ENCODE measurements around the gene CLDN10.

The CLDN10 gene

DNA sequence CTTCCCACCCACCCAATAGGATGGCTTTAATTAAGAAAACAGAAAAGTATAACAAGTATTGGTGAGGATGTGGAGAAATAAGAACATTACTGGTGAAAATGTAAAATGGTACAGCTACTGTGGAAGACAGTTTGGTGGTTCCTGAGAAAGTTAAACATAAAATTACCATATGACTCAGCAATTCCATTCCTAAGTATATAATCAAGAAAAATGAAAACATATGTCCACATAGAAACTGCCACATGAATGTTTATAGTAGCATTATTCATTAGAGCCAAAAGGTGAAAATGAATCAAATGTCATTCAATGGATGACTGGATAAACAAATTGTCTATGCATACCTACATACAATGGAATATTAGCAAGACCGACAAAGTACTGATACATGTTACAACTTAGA lies 75.1 kb downstream of the CLDN10 start:
- no peak for DNase-seq (ENCODE audit: low read depth)

GRCh38 chr13:95628488-95628887 lies 76.0 kb downstream of the CLDN10 start:
- no peak overlapping the region for H3K4me3 ChIP-seq (ENCODE audit: low read depth, low read length)
- no peak for DNase-seq (ENCODE audit: low read depth)

More for the DNA sequence above, 75.1 kb downstream of the CLDN10 start:
- no peak overlapping the region for H3K4me3 ChIP-seq (ENCODE audit: low read depth, low read length)

DNA sequence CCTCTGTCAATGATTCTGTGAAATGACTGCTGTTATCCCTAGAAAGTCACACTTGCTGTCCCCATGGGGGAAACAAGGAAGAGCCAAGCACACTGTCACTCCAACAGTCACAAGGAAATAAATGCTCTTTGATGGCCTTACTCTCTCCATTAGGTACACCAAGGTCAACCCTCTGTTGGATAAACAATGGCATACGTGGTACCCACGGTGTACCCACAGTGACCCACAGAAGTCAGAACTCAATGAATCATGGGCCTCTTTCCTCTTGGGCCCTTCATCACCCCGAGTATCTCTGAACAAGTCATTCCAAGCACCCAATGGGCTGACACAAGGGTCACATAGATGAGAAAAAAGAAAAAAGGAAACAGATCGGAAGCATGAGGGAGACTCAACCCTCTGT lies 76.6 kb downstream of the CLDN10 start:
- DNase-seq (ENCODE audit: low read depth), result no peak
- H3K4me3 ChIP-seq (ENCODE audit: low read depth, low read length), result no peak overlapping the region

Measured in skeletal muscle cell (primary cell).